Memory B cell (primary cell): ENCODE measurements around the gene RRAGA.
"Not testable (repeated sequence)": the region's sequence is repeated elsewhere in the genome, so short reads cannot be mapped to it uniquely, and the experiment has no call there.

Source experiments
- ATAC-seq: fragments of 150-1000 bp; cut with Tn5 transposase; 2 replicates; pipeline ENCODE4 v1.10.0; 2021; ENCODE audit warnings: low read depth, mild to moderate bottlenecking, moderate library complexity
- DNase-seq, 2 donors: peaks; one replicate each; pipeline ENCODE4 v3.0.0; 2022; ENCODE audit warnings: low spot score in 2 of 2
- H3K27ac Mint-ChIP-seq: one replicate; pipeline ENCODE4 v1.8.0; 2022; ENCODE audit warnings: mild to moderate bottlenecking, moderate library complexity, mixed read lengths
- H3K27me3 Mint-ChIP-seq: one replicate; pipeline ENCODE4 v1.8.0; 2022; ENCODE audit warnings: mixed read lengths
- H3K36me3 Mint-ChIP-seq: one replicate; pipeline ENCODE4 v1.8.0; 2022; ENCODE audit warnings: mild to moderate bottlenecking, mixed read lengths
- H3K4me1 Mint-ChIP-seq: one replicate; pipeline ENCODE4 v1.8.0; 2022; ENCODE audit warnings: mixed read lengths
- H3K4me3 Mint-ChIP-seq: one replicate; pipeline ENCODE4 v1.8.0; 2022; ENCODE audit warnings: mild to moderate bottlenecking, moderate library complexity, mixed read lengths
- H3K9me3 Mint-ChIP-seq: one replicate; pipeline ENCODE4 v1.8.0; 2022; ENCODE audit warnings: mixed read lengths

Gene RRAGA

DNA sequence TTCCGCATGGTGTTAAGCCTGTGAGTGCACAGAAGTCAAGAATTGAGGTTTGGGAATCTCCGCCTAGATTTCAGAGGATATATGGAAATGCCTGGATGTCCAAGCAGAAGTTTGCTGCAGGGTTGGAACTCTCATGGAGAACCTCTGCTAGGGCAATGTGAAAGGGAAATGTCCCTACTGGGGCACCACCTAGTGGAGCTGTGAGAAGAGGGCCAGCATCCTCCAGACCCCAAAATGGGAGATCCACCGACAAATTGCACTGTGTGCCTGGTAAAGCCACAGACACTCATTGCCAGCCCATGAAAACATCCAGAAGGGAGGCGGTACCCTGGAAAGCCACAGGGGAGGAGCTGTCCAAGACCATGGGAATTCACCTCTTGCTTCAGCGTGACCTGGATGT is 12.6 kb upstream of the RRAGA start:
- ATAC-seq (no peak), DNase-seq (no peak)
- peaks cover 2% of the 10 kb centered on the region for H3K36me3 Mint-ChIP-seq
- H3K27ac Mint-ChIP-seq: no peak overlapping the region
- no peaks in the 10 kb centered on the region for H3K27me3 Mint-ChIP-seq
- H3K4me1 Mint-ChIP-seq: no peaks in the 10 kb centered on the region
- H3K4me3 Mint-ChIP-seq: no peak overlapping the region
- no peaks in the 10 kb centered on the region for H3K9me3 Mint-ChIP-seq

DNA sequence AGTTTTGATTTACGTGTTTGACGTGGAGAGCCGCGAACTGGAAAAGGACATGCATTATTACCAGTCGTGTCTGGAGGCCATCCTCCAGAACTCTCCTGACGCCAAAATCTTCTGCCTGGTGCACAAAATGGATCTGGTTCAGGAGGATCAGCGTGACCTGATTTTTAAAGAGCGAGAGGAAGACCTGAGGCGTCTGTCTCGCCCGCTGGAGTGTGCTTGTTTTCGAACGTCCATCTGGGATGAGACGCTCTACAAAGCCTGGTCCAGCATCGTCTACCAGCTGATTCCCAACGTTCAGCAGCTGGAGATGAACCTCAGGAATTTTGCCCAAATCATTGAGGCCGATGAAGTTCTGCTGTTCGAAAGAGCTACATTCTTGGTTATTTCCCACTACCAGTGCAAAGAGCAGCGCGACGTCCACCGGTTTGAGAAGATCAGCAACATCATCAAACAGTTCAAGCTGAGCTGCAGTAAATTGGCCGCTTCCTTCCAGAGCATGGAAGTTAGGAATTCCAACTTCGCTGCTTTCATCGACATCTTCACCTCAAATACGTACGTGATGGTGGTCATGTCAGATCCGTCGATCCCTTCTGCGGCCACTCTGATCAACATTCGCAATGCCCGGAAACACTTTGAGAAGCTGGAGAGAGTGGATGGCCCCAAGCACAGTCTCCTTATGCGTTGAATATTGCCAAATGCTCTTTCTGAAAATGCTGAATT is 850 bp downstream of the RRAGA start:
- DNase-seq (no peak), ATAC-seq (no peak)
- H3K27me3 Mint-ChIP-seq: no peaks in the 10 kb centered on the region
- peak overlapping the region; percentile 94 for H3K27ac Mint-ChIP-seq
- peaks cover 15% of the 10 kb centered on the region for H3K4me1 Mint-ChIP-seq
- H3K9me3 Mint-ChIP-seq: no peaks in the 10 kb centered on the region
- peak overlapping the region; percentile 92 for H3K4me3 Mint-ChIP-seq
- H3K36me3 Mint-ChIP-seq: peaks cover 3% of the 10 kb centered on the region

DNA sequence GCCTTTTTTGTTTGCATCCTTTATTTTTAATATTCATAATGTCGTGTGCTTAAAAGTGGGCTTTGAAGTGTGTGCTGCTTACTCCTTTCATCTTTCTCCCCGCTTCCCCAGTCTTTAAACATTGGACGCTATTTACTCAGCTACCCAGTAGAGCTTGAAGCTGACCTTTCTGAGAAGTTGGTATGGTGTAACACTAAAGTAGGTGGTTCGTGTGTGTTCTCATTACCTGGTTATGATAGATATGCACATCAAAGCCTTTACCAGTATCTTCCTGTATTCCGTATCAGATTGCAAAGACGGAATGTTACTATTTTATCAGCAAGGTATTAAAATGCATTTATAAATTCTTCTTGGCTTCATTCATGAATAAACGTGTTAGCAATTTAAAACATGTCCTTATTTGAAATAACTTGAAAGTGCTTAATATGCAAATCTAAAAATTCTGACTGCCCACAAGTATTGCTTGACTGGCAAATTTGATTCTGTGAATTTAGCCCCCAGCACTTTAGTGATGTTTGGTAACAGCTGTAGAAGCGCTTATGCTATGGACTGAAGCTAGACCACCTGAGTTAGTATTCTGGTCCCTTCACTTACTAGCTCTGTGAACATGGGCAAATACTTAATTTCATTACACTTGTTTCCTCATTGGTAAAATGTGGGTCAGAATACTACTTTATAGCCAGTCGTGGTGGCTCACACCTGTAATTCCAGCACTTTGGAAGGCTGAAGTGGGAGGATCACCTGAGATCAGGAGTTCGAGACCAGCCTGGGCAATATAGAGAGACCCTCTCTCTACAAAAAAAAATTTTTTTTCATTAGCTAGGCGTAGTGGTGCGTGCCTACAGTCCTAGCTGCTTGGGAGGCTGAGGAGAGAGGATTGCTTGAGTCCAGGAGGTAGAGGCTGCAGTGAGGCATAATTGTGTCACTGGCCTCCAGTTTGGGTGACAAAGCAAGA is 1.7 kb downstream of the RRAGA start:
- Mint-ChIP-seq H3K4me3 (peak overlapping the region; percentile 92), H3K27me3 (no peaks in the 10 kb centered on the region), H3K36me3 (peaks cover 5% of the 10 kb centered on the region), H3K9me3 (no peaks in the 10 kb centered on the region), H3K4me1 (peaks cover 15% of the 10 kb centered on the region), H3K27ac (peak overlapping the region; percentile 94)
- no peak for ATAC-seq
- no peak for DNase-seq

DNA sequence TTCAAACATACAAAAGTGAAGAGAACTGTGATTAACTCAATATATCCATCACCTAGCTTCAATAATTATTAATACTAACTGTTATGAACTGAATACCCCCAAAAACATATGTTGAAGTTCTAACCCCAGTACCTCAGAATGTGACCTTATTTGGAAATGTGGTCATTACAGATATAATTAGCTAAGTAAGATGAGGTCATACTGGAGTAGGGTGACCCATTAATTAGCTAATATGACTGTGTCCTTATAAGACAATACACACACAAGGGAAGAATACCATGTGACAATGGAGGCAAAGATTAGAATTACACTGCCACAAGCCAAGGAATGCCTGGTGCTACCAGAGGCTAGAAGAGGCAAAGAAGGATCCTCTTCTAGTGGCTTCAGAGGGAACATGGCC is 7.8 kb downstream of the RRAGA start:
- peaks cover 21% of the 10 kb centered on the region for H3K36me3 Mint-ChIP-seq

DNA sequence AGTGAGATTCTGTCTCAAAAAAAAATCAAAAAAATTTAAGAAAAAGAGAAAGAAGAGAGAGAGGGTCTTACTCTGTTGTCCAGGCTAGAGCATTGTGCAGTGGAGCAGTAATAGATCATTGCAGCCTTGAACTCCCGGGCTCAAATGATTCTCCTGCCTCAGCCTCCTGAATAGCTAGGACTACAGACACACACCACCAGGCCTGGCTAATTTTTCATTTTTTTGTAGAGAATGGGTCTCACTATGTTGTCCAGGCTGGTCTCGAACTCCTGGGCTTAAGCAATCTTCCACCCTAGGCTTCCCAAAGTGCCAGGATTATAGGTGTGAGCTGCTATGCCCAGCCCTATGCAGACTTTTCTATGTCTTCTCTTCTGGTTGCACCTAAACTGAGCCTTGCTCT is 25.0 kb downstream of the RRAGA start:
- no peak overlapping the region for H3K4me3 Mint-ChIP-seq
- H3K27me3 Mint-ChIP-seq: no peaks in the 10 kb centered on the region
- no peak overlapping the region for H3K27ac Mint-ChIP-seq
- peaks cover 2% of the 10 kb centered on the region for H3K4me1 Mint-ChIP-seq
- H3K9me3 Mint-ChIP-seq: no peaks in the 10 kb centered on the region
- H3K36me3 Mint-ChIP-seq: peaks cover 35% of the 10 kb centered on the region
- ATAC-seq (no peak), DNase-seq (no peak)

More for the DNA sequence above, 7.8 kb downstream of the RRAGA start:
- Mint-ChIP-seq H3K4me3 (no peak overlapping the region), H3K4me1 (no peaks in the 10 kb centered on the region), H3K27me3 (no peaks in the 10 kb centered on the region), H3K9me3 (no peaks in the 10 kb centered on the region), H3K27ac (no peak overlapping the region)
- no peak for DNase-seq
- ATAC-seq: no peak

DNA sequence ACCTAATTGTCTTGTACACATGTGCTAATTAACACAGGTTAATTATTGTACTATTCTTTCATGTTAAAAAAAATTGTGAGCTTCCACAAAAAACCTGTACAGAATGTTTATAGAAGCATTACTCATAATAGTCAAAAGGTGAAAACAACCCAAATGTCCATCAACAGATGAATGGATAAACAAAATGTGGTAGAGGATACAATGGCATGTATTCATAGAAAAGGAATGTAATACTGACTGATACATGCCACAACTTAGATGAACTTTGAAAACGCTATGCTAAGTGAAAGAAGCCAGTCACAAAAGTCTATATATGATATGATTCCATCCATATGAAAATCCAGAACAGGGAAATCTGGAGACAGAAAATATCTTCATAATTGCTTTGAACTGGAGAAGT is 25.6 kb downstream of the RRAGA start:
- ATAC-seq (no peak), DNase-seq (no peak)
- Mint-ChIP-seq H3K36me3 (peaks cover 35% of the 10 kb centered on the region), H3K4me3 (no peak overlapping the region), H3K4me1 (peaks cover 2% of the 10 kb centered on the region), H3K27me3 (no peaks in the 10 kb centered on the region), H3K9me3 (no peaks in the 10 kb centered on the region), H3K27ac (no peak overlapping the region)

DNA sequence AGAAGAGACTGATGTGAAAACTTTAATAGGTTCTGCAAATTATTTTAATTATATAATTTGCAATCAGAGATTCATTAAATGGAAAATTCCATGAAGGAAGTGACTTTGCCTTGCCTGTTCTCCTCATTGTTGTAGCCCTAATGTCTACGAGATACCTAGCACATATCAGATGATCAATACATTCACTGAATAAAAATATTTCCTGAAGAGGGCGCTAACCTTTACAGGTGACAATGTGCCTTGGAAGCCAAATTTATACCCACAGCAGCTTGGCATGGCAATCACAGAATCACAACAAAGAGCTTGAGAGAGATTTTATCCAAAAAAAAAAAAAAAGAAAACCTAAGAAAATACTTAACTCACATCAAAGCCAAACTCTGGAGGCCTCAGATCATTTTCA is 36.1 kb downstream of the RRAGA start:
- peaks cover 8% of the 10 kb centered on the region for H3K36me3 Mint-ChIP-seq
- H3K27ac Mint-ChIP-seq: no peak overlapping the region

DNA sequence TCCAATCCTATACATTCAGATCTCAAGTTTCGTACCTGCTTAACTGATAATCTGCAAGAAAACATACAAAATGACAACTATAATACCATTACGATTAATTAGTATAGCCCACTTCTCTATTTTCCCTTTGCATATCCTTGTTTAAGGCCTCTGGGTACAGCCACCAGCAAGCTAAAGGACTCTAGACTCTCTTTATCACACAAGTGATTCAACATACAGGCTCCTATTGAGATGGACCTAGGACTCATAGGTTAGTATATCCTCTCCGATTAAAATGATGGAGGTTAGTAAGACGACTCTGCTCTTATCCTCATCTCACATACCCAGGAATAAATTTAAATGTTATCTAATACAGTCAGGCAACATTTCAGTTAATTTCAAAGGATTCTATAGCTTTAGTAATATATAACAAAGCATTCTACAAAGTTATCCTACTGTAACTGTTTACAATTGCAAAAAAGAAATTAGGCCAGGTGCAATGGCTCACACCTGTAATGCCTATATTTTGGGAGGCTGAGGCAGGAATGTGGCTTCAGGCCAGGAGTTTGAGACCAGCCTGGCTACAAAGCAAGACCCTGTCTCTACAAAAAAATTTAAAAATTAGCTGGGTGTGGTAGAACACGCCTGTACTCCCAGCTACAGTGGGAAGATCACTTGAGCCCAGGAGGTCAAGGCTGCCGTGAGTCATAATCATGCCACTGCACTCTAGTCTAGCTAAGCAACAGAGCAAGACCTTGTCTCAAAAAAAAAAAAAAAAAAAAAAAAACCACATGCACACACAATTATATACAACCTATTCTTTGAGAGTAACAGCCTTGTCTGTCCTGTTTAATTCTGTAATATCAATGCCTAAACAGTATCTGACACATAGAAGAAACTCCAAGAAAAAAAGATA is 38.1 kb downstream of the RRAGA start:
- Mint-ChIP-seq H3K4me3 (no peak overlapping the region), H3K27me3 (no peaks in the 10 kb centered on the region), H3K27ac (no peak overlapping the region), H3K4me1 (no peaks in the 10 kb centered on the region), H3K9me3 (no peaks in the 10 kb centered on the region), H3K36me3 (peaks cover 4% of the 10 kb centered on the region)
- ATAC-seq: no peak
- no peak for DNase-seq

More for the DNA sequence above, 36.1 kb downstream of the RRAGA start:
- peak; percentile 53 for ATAC-seq
- Mint-ChIP-seq H3K27me3 (no peaks in the 10 kb centered on the region), H3K9me3 (no peaks in the 10 kb centered on the region), H3K4me3 (no peak overlapping the region), H3K4me1 (no peaks in the 10 kb centered on the region)
- DNase-seq: peak in 1 of 2 donors; percentile 20

DNA sequence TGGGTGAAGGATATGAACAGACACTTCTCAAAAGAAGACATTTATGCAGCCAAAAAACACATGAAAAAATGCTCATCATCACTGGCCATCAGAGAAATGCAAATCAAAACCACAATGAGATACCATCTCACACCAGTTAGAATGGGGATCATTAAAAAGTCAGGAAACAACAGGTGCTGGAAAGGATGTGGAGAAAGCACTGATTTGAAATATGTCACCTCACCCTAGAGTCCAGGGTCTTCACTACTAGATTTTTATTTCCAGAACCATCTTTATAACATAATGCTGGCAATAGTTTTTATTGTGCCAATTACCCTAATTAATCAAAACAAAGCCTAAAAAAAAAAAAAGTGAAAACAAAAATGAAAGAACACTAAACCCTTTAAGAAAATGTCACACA is 48.2 kb downstream of the RRAGA start:
- peaks cover 11% of the 10 kb centered on the region for H3K4me1 Mint-ChIP-seq
- not testable (repeated sequence) for H3K27ac Mint-ChIP-seq

More for the DNA sequence above, 48.2 kb downstream of the RRAGA start:
- ATAC-seq, DNase-seq, H3K4me3 Mint-ChIP-seq, H3K27me3 Mint-ChIP-seq, H3K9me3 Mint-ChIP-seq: not testable (repeated sequence)
- peaks cover 10% of the 10 kb centered on the region for H3K36me3 Mint-ChIP-seq
